ENCODE results near the gene GALNT14. TPM values are rescaled to one million over a fixed set of nuclear protein-coding genes. Genes with fewer than 3 reads are reported as not detected.

GALNT14 gene
- total RNA-seq, 1 experiment from 2014 or later, result 2.7 TPM

GRCh38 chr2:31014516-31014915 lies 123.7 kb downstream of the GALNT14 start:
- Histone ChIP-seq H3T11ph (ENCODE audit: low read length) (no peak overlapping the region), H3K14ac (ENCODE audit: insufficient read depth, low read length) (no peak overlapping the region), H3K23me2 (ENCODE audit: insufficient read length, low read depth, low read length, poor library complexity, severe bottlenecking) (no peaks in the 10 kb centered on the region), H3K4ac (ENCODE audit: low read depth, low read length) (no peak overlapping the region), H3K27ac (ENCODE audit: insufficient read length, low read depth, low read length) (no peak overlapping the region), H2BK20ac (ENCODE audit: low read depth, low read length, poor library complexity, severe bottlenecking) (no peak overlapping the region), H2BK12ac (ENCODE audit: insufficient read length, low read depth, low read length) (no peak overlapping the region), H3K4me1 (ENCODE audit: insufficient read depth, low read length) (no peaks in the 10 kb centered on the region; the same call in 1 of the 2 replicates), H3K56ac (ENCODE audit: insufficient read length, low read depth, low read length) (no peak overlapping the region), H3K27me3 (ENCODE audit: insufficient read depth, low read length) (no peaks in the 10 kb centered on the region), H4K20me1 (ENCODE audit: control insufficient read depth, insufficient read depth, insufficient read length) (no peaks in the 10 kb centered on the region), H4K5ac (ENCODE audit: insufficient read length, low read depth, low read length) (no peak overlapping the region), H2BK5ac (ENCODE audit: insufficient read length, low read length) (no peak overlapping the region), H4K8ac (replicated peaks; ENCODE audit: insufficient read length, low read depth, low read length) (no peak overlapping the region), H3K9ac (ENCODE audit: extremely low read depth, insufficient read length, low read length) (no peak overlapping the region), H2BK120ac (ENCODE audit: low read depth, low read length, poor library complexity, severe bottlenecking) (no peak overlapping the region), H3K79me1 (ENCODE audit: insufficient read depth, low read depth, low read length, poor library complexity, severe bottlenecking) (no peaks in the 10 kb centered on the region), H3K23ac (ENCODE audit: insufficient read length, low read depth, low read length) (no peak overlapping the region), H4K91ac (ENCODE audit: insufficient read length, low read depth, low read length) (no peak overlapping the region), H3K18ac (ENCODE audit: insufficient read length, low read depth, low read length) (no peak overlapping the region), H2BK15ac (ENCODE audit: low read depth, low read length) (no peak overlapping the region), H3K4me2 (ENCODE audit: insufficient read depth, insufficient read length, low read length) (no peak overlapping the region), H3K79me2 (ENCODE audit: insufficient read depth, low read length) (no peaks in the 10 kb centered on the region), H2AK5ac (ENCODE audit: insufficient read length, low read length) (no peak overlapping the region), H2AFZ (ENCODE audit: low read length) (no peak overlapping the region), H3K9me3 (ENCODE audit: control insufficient read depth, low read depth, low read length) (no peaks in the 10 kb centered on the region)
- Mint-ChIP-seq H3K27me3 (ENCODE audit: low read depth) (peaks cover 3% of the 10 kb centered on the region), H3K9me3 (no peaks in the 10 kb centered on the region; a peak in 1 of 5 replicates), H3K27ac (no peak overlapping the region), H3K4me3 (no peak overlapping the region), H3K36me3 (ENCODE audit: insufficient read depth in 1 of 3, low read depth in 3 of 3) (no peaks in the 10 kb centered on the region; a peak in 1 of 7 replicates), H3K4me1 (peaks cover 9 to 19% of the 10 kb centered on the region in 2 experiments)
- WGBS (ENCODE audit: extremely low coverage, insufficient read length, low lambda C conversion rate), result no CpG with 5 or more reads among the region's 4 CpGs
- DNase-seq, result no peak
- no peak for TF ChIP-seq CTCF (conservative IDR thresholded peaks at IDR 0.05)

All from H9 (cell line).